Neutrophil (primary cell): ENCODE results near the gene PPP4R2.

ENCODE experiments used
- H3K27ac ChIP-seq: fragments of 200-600 bp; sonication (generic); 2 replicates; pipeline ENCODE4 v1.5.1; 2016; ENCODE audit warnings: mild to moderate bottlenecking, moderate library complexity
- H3K27me3 ChIP-seq: fragments of 200-600 bp; sonication (generic); 2 replicates; pipeline ENCODE4 v1.6.0; 2016; ENCODE audit warnings: mild to moderate bottlenecking
- H3K36me3 ChIP-seq: fragments of 200-600 bp; sonication (generic); 2 replicates; pipeline ENCODE4 v1.5.1; 2017
- H3K4me1 ChIP-seq, 2 experiments: fragments of 200-600 bp in 1 of 2; sonication (generic) in 1 of 2; 1 replicate in 1 of 2; 2 replicates in 1 of 2; pipeline versions ENCODE4 v1.5.1 to v1.6.1; 2013 to 2016; ENCODE audit warnings: low read depth in 1 of 2, low read length in 1 of 2, mild to moderate bottlenecking in 1 of 2, moderate library complexity in 1 of 2; ENCODE audit not compliant: control insufficient read depth in 1 of 2, insufficient read depth in 1 of 2
- H3K4me3 ChIP-seq, 2 experiments: fragments of 200-600 bp in 1 of 2; sonication (generic) in 1 of 2; 1 replicate in 1 of 2; 2 replicates in 1 of 2; pipeline ENCODE4 v1.5.1; 2013 to 2016; ENCODE audit warnings: low read depth in 1 of 2, low read length in 1 of 2, mild to moderate bottlenecking in 1 of 2, moderate library complexity in 1 of 2
- H3K9me3 ChIP-seq: fragments of 200-600 bp; sonication (generic); 2 replicates; pipeline ENCODE4 v1.5.1; 2016
- CTCF ChIP-seq: fragments of 200-600 bp; sonication (generic); IDR thresholded peaks from 2 replicates; pipeline ENCODE4 v1.5.1; 2016; ENCODE audit warnings: antibody characterized with exemption

PPP4R2 gene

GRCh38 chr3:72961752-72962151 lies 34.9 kb upstream of the PPP4R2 start:
- Histone ChIP-seq H3K4me1 (no peaks in the 10 kb centered on the region), H3K27ac (no peak overlapping the region), H3K9me3 (no peaks in the 10 kb centered on the region), H3K27me3 (no peaks in the 10 kb centered on the region), H3K4me3 (no peak overlapping the region), H3K36me3 (no peaks in the 10 kb centered on the region)
- no peak for TF ChIP-seq CTCF

GRCh38 chr3:72962317-72962716 lies 34.3 kb upstream of the PPP4R2 start:
- H3K4me1 ChIP-seq, result peaks cover 0 to 2% of the 10 kb centered on the region in 2 experiments
- no peak overlapping the region for H3K27ac ChIP-seq
- H3K27me3 ChIP-seq, result no peaks in the 10 kb centered on the region
- H3K36me3 ChIP-seq, result no peaks in the 10 kb centered on the region
- no peak for TF ChIP-seq CTCF
- H3K4me3 ChIP-seq, result no peak overlapping the region
- no peaks in the 10 kb centered on the region for H3K9me3 ChIP-seq

- Histone ChIP-seq H3K36me3 (no peaks in the 10 kb centered on the region), H3K4me3 (no peak overlapping the region), H3K4me1 (peaks cover 0 to 16% of the 10 kb centered on the region in 2 experiments), H3K9me3 (no peaks in the 10 kb centered on the region), H3K27ac (no peak overlapping the region), H3K27me3 (no peaks in the 10 kb centered on the region)
- no peak for TF ChIP-seq CTCF
Observed at GRCh38 chr3:72964633-72965032, 32.0 kb upstream of the PPP4R2 start.

GRCh38 chr3:72968266-72968664 lies 28.3 kb upstream of the PPP4R2 start:
- Histone ChIP-seq H3K27me3 (no peaks in the 10 kb centered on the region), H3K36me3 (no peaks in the 10 kb centered on the region), H3K4me1 (peaks cover 0 to 16% of the 10 kb centered on the region in 2 experiments), H3K9me3 (no peaks in the 10 kb centered on the region), H3K4me3 (no peak overlapping the region), H3K27ac (no peak overlapping the region)
- no peak for TF ChIP-seq CTCF

GRCh38 chr3:72969766-72970165 lies 26.8 kb upstream of the PPP4R2 start:
- no peak overlapping the region for H3K27ac ChIP-seq
- no peak overlapping the region for H3K4me3 ChIP-seq
- H3K36me3 ChIP-seq, result no peaks in the 10 kb centered on the region
- no peaks in the 10 kb centered on the region for H3K27me3 ChIP-seq
- H3K4me1 ChIP-seq, result peaks cover 0 to 16% of the 10 kb centered on the region in 2 experiments
- H3K9me3 ChIP-seq, result no peaks in the 10 kb centered on the region
- TF ChIP-seq CTCF, result no peak

- Histone ChIP-seq H3K27ac (no peak overlapping the region), H3K4me3 (no peak overlapping the region), H3K4me1 (peaks cover under 1 to 19% of the 10 kb centered on the region in 2 experiments), H3K36me3 (no peaks in the 10 kb centered on the region), H3K27me3 (no peaks in the 10 kb centered on the region), H3K9me3 (no peaks in the 10 kb centered on the region)
- TF ChIP-seq CTCF, result no peak
Observed at GRCh38 chr3:72970942-72971341, 25.7 kb upstream of the PPP4R2 start.
